Fibroblast of lung (primary cell): ENCODE measurements around the gene DNAJC6. TPM values are rescaled to one million over a fixed set of nuclear protein-coding genes. Genes with fewer than 3 reads are reported as not detected.

Experiments
- DNase-seq, 2 donors: peaks; one replicate each; pipeline versions ENCODE4 v3.0.0 to v3.0.0-alpha.2; 2010; ENCODE audit warnings: low read depth in 2 of 2
- H2AFZ ChIP-seq: 2 replicates; pipeline ENCODE4 v1.5.1; 2012; ENCODE audit warnings: low read length, control low read depth, inconsistent platforms
- H3K27ac ChIP-seq: 2 replicates; pipeline ENCODE4 v1.5.1; 2011; ENCODE audit warnings: low read length, control low read depth; ENCODE audit not compliant: insufficient read depth
- H3K27me3 ChIP-seq: 2 replicates; pipeline ENCODE4 v1.5.1; 2011; ENCODE audit warnings: mild to moderate bottlenecking, low read length; ENCODE audit not compliant: control insufficient read depth, insufficient read depth
- H3K36me3 ChIP-seq: 2 replicates; pipeline ENCODE4 v1.5.1; 2011; ENCODE audit warnings: low read length; ENCODE audit not compliant: control insufficient read depth, insufficient read depth
- H3K4me1 ChIP-seq: 2 replicates; pipeline ENCODE4 v1.5.1; 2011; ENCODE audit warnings: low read length; ENCODE audit not compliant: control insufficient read depth, insufficient read depth; ENCODE audit errors: extremely low read depth
- H3K4me2 ChIP-seq: 2 replicates; pipeline ENCODE4 v1.5.1; 2011; ENCODE audit warnings: low read length, control low read depth; ENCODE audit not compliant: insufficient read depth; ENCODE audit errors: extremely low read depth
- H3K4me3 ChIP-seq, 4 experiments: fragments of 200-600 bp in 1 of 4; sonication (generic) in 1 of 4; replicated peaks in 1 of 4; 2 replicates each; pipeline ENCODE4 v1.5.1; 2011 to 2016; ENCODE audit warnings: low read length in 4 of 4, low read depth in 3 of 4, mild to moderate bottlenecking in 3 of 4, control low read depth in 2 of 4, inconsistent platforms in 1 of 4, mixed read lengths in 1 of 4; ENCODE audit not compliant: insufficient read depth in 1 of 4; ENCODE audit errors: control extremely low read depth in 1 of 4
- H3K79me2 ChIP-seq: 2 replicates; pipeline ENCODE4 v1.5.1; 2012; ENCODE audit warnings: mild to moderate bottlenecking, low read length, inconsistent platforms; ENCODE audit not compliant: control insufficient read depth, insufficient read depth
- H3K9ac ChIP-seq: 2 replicates; pipeline ENCODE4 v1.5.1; 2011; ENCODE audit warnings: mild to moderate bottlenecking, low read length, control low read depth; ENCODE audit not compliant: insufficient read depth
- H3K9me3 ChIP-seq: 2 replicates; pipeline ENCODE4 v1.5.1; 2012; ENCODE audit warnings: low read depth, low read length; ENCODE audit not compliant: control insufficient read depth, insufficient read depth
- H4K20me1 ChIP-seq: 2 replicates; pipeline ENCODE4 v1.5.1; 2011; ENCODE audit warnings: low read length; ENCODE audit not compliant: control insufficient read depth, insufficient read depth; ENCODE audit errors: extremely low read depth
- EZH2 ChIP-seq: IDR thresholded peaks from 2 replicates; pipeline ENCODE4 v1.5.1; 2012; ENCODE audit warnings: low read length, control low read depth, mild to moderate bottlenecking; ENCODE audit errors: missing control alignments
- polyA plus RNA-seq, 2 donors: library from polyadenylated mRNA; depleted of rRNA in 1 of 2; stranded (reverse) in 1 of 2; unstranded in 1 of 2; fragments of >200 nt; gene quantifications; 2 replicates each; pipeline ENCODE4 v1.2.1, GENCODE V29; 2011 to 2012; ENCODE audit warnings: missing spikeins in 1 of 2
- total RNA-seq: library from RNA; depleted of rRNA; stranded (reverse); fragments of >200 nt; gene quantifications from 2 replicates; pipeline ENCODE4 v1.2.1, GENCODE V29; 2014
- TF ChIP-seq, protein P1 (sequence below), 2 donors: IDR thresholded peaks in 1 of 2; conservative IDR thresholded peaks in 1 of 2; 1 replicate in 1 of 2; 2 replicates in 1 of 2; pipeline ENCODE4 v1.5.1; 2011 to 2012; ENCODE audit warnings: low read length in 2 of 2, control low read depth in 1 of 2, inconsistent platforms in 1 of 2, low read depth in 1 of 2, mild to moderate bottlenecking in 1 of 2

The DNAJC6 gene
- total and polyA plus RNA-seq, 2 donors (not counting 1 experiment from before 2014, with no cell fraction given) = 0.33 to 0.98 TPM

- no peaks in the 10 kb centered on the region for H3K4me1 ChIP-seq
- no peak overlapping the region for H3K9ac ChIP-seq
- no peaks in the 10 kb centered on the region for H3K9me3 ChIP-seq
- DNase-seq = no peak
- no peaks in the 10 kb centered on the region for H3K36me3 ChIP-seq
- TF ChIP-seq, protein P1, sequence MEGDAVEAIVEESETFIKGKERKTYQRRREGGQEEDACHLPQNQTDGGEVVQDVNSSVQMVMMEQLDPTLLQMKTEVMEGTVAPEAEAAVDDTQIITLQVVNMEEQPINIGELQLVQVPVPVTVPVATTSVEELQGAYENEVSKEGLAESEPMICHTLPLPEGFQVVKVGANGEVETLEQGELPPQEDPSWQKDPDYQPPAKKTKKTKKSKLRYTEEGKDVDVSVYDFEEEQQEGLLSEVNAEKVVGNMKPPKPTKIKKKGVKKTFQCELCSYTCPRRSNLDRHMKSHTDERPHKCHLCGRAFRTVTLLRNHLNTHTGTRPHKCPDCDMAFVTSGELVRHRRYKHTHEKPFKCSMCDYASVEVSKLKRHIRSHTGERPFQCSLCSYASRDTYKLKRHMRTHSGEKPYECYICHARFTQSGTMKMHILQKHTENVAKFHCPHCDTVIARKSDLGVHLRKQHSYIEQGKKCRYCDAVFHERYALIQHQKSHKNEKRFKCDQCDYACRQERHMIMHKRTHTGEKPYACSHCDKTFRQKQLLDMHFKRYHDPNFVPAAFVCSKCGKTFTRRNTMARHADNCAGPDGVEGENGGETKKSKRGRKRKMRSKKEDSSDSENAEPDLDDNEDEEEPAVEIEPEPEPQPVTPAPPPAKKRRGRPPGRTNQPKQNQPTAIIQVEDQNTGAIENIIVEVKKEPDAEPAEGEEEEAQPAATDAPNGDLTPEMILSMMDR (conservative IDR thresholded peaks at IDR 0.05 in 1 of 2, IDR thresholded peaks at IDR 0.05 in 1 of 2; ENCODE audit: low read depth in 1 of 2, low read length in 2 of 2) = no peak
- TF ChIP-seq EZH2 = no peak
- no peaks in the 10 kb centered on the region for H3K79me2 ChIP-seq
- no peaks in the 10 kb centered on the region for H4K20me1 ChIP-seq
- H3K4me2 ChIP-seq = no peak overlapping the region
- no peak overlapping the region for H2AFZ ChIP-seq
- no peak overlapping the region for H3K4me3 ChIP-seq
- no peak overlapping the region for H3K27ac ChIP-seq
- H3K27me3 ChIP-seq = peaks cover 2% of the 10 kb centered on the region
Measured at GRCh38 chr1:65323246-65323645, 13.9 kb downstream of the DNAJC6 start.

- no peaks in the 10 kb centered on the region for H4K20me1 ChIP-seq
- no peaks in the 10 kb centered on the region for H3K4me1 ChIP-seq
- no peak overlapping the region for H3K27ac ChIP-seq
- H3K79me2 ChIP-seq = no peaks in the 10 kb centered on the region
- TF ChIP-seq, protein P1 (conservative IDR thresholded peaks at IDR 0.05 in 1 of 2, IDR thresholded peaks at IDR 0.05 in 1 of 2; ENCODE audit: low read depth in 1 of 2, low read length in 2 of 2) = no peak
- no peak for TF ChIP-seq EZH2
- H3K9me3 ChIP-seq = no peaks in the 10 kb centered on the region
- peaks cover 2% of the 10 kb centered on the region for H3K27me3 ChIP-seq
- no peak for DNase-seq
- no peak overlapping the region for H3K4me2 ChIP-seq
- H2AFZ ChIP-seq = no peak overlapping the region
- H3K4me3 ChIP-seq = no peak overlapping the region
- H3K9ac ChIP-seq = no peak overlapping the region
- no peaks in the 10 kb centered on the region for H3K36me3 ChIP-seq
Measured at GRCh38 chr1:65330021-65330420, 20.7 kb downstream of the DNAJC6 start.

GRCh38 chr1:65330822-65331221 lies 21.5 kb downstream of the DNAJC6 start:
- H3K9me3 ChIP-seq = no peaks in the 10 kb centered on the region
- no peaks in the 10 kb centered on the region for H4K20me1 ChIP-seq
- no peak for DNase-seq
- no peaks in the 10 kb centered on the region for H3K36me3 ChIP-seq
- H3K27ac ChIP-seq = no peak overlapping the region
- H3K9ac ChIP-seq = no peak overlapping the region
- TF ChIP-seq EZH2 = no peak
- TF ChIP-seq, protein P1 (conservative IDR thresholded peaks at IDR 0.05 in 1 of 2, IDR thresholded peaks at IDR 0.05 in 1 of 2; ENCODE audit: low read depth in 1 of 2, low read length in 2 of 2) = no peak
- no peak overlapping the region for H3K4me2 ChIP-seq
- no peaks in the 10 kb centered on the region for H3K79me2 ChIP-seq
- H3K4me1 ChIP-seq = no peaks in the 10 kb centered on the region
- H3K27me3 ChIP-seq = peaks cover 2% of the 10 kb centered on the region
- no peak overlapping the region for H2AFZ ChIP-seq
- no peak overlapping the region for H3K4me3 ChIP-seq
